GM21447 (cell line): ENCODE data around the gene PTER.
A peak's percentile ranks its signal among the peaks of the same experiment; 100 is the strongest.

Experiments
- ATAC-seq: cut with Tn5 transposase; IDR thresholded peaks from one replicate; pipeline ENCODE4 v1.9.1; 2021; ENCODE audit not compliant: unreplicated experiment

The PTER gene

DNA sequence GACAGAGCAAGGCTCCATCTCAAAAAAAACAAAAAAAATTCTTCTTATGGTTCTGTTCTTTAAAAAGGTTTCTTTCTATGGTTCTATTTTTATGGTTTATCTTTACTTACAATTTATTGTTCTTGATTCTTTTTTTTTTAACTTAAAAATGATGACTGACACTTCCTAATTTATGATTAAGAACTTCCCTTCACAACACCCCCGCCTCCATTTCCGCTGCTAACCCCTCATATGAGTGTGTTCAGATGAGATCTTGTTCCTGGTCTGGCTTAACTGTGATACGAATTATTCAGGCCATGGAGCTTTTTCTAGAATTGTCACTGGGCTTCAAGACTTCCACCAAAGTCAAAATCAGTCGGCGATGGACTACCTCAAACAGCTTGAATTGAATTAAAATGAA is 33.9 kb downstream of the PTER start:
- no peak for ATAC-seq

DNA sequence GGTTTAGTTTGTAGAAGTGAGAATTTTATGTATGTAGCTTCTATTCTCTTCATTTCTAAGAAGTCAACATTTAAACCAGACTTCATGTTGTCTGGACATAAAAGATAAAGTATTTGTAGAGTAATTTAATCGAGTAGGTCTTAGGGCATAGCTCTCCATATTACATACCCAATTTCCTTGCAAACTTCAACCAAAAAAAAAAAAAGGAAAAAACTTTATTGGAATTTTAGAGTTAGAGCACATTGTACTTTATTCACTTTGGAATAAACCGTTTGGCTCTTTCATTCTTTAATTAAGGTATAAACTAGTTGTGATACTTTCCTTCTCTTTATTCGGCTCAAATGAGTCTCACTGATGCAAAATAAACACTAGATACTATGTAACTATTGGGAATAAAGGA is 36.0 kb downstream of the PTER start:
- ATAC-seq = no peak

DNA sequence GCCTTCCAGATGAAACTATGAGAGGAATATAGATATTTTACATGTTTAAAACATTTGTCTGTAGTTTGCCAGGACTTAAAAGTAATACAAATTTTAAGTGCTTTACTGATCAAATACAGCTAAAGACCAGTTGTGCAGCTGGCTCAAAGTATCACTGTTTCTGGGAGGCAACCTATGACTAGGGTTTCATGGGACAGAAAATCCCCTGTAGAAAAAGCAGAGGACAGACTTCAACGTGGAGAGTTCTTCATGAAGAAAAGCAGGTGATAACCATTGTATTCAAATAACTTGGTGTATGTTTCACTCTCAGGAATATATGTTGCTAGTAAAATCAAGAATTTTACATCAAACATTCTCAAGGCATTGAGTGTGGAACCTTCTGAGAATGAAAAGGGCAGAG is 40.9 kb downstream of the PTER start:
- no peak for ATAC-seq

DNA sequence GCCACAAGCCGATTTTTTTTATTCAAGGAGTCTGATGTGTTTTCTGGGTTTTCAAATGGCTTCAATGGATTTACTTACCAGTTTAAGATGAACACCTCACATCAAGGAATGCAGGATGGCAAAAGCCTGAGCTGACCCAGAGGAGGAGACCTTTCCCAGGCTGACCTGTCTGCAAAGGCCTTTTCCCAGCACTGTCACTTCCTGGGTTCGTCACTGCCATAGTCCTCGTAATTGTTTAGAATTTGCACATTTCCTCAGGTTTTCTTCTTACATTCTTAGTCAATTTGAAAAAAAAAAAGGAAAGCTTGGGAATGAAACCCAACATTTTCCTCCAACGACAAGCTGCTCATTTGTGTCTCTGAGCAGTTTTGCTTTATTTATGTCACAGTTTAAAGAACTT is 42.0 kb downstream of the PTER start:
- ATAC-seq = no peak

DNA sequence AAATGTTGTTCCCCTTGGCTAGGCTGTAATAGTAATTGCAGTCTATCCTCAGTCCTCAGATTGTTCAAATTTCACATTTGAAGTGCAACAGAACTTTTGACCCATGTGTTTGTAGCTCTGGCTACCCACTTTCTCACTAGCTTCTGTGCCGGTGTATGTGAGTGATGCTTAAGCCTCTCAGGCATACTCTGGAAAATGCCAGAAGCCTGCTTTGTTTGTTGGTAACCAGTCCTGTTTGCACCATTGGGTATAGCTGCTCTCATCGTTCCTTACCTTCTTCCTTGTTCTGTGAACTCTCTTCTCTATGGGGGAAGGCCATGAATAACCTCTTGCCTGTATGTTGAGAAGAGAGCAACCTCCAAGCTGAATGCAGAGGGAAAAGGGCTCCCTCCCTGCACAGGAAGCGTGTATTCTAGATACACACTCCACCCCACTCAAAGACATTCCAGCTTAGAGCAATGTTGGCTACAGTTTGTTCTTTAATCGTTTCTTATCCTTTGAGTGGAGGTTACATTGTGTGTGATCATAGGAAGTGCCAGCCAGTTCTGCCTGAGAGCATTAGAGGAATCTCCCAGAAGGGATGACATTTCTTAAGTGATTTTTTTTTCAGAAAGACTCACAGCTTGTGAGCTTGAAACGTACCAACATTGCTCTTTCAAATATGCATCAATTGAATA is 44.4 kb downstream of the PTER start:
- no peak for ATAC-seq

DNA sequence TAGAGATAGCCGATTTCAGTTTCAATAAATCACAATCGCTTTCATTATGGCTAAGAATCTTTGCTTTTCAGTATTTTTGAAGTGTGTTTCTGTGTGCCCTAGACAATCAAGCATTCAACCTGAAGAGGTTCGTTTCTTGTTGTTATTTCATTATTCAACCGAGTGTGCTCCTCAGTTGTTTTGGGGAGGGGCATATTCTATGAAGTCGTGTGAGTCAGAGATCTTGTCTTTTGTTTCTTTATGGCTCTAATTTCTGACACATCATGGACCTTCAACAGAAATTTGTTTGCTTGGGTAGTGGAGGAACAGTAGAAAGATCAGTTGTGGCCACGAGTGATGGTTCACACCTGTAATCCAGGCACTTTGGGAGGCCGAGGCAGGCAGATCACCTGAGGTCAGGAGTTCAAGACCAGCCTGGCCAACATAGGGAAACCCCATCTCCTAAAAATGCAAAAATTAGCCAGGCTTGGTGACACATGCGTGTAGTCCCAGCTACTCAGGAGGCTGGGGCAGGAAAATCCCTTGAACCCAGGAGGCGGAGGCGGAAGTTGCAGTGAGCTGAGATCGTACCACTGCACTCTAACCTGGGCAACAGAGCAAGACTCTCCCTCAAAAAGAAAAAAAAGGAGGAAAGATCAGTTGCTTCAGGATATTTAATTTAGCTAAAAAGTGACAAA is 46.6 kb downstream of the PTER start:
- ATAC-seq = no peak

DNA sequence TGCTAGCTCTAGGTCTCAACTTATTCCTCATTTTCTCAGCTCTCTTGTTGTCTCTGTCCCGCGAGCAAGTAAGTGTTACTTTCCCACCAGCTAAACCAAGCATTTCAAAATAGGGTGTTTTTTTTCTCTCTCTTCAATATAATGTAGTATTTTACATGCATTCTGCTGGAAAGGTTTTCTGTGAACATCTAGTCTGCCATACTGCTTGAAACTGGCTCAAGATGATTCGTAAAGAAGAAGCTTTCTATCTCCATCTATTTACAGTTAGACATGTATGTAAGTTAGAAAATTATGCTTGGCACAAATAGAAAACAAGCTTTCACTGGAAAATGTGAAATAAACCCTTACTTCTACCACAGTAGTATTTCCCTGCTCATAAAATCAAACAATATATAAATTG is 53.7 kb downstream of the PTER start:
- ATAC-seq = no peak

DNA sequence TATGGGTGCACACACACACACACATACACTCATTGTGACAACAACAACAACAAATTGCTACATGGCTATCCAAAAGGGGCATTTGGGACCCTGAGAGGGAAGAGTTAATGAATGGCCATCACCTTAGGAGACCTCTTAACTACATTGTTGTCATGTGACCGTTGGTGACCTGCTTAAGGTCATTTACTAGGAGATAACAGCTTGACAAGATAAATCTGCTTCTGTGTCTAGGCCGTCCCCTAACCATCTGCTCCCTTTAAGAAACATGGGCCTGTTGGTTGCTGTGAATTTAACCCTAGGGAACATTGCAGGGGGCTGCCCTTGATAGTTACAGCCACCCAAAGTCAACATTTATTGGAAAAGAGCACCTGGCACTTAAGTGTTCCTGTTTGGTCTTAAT is 55.1 kb downstream of the PTER start:
- no peak for ATAC-seq

DNA sequence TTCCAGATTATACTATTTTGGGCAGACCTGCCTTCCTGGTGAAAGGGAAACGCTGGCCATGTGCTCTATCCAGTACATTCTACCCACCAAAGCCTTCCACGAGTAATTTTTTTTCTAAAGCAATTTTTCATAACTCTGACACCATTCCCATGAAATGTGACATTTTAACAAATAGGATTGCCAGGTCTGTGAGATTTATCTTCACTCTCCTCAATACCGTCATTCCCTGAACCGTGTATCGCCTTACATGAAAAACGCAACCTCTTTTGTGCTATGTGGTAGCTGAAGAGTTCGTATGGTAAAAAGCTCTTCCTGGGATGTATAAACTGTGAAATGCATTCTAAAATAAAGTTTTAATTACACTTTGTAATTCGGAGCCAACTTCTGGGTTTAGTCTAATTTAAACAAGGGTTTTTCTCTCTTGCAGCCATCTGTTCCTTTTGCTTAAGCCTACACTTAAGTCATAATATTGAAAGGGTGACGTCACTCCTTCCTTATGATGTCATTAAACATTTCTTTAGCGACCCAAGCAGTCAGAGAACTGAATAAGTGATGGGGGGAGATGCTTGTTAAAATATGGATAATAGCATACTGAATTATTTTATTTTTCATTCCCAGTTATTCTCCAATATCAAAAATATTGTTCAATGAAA is 57.2 kb downstream of the PTER start:
- no peak for ATAC-seq

DNA sequence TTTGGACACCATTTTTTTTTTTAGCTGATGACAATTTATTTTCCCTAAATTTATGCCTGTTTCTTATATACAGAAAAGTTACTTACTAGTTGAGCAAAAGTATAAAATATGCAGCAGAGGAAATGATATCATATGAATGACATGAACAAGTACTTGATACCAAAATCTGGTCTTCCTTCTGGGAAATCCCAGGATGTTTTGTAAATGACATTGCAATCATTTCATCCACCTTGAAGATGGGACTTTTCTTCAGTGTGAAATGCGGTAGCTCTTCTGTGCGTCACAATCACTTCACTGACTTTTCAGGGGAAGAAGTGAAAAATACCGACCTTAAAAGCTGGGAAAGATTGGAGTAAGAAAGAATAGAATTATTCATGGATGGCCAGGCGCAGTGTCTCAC is 61.1 kb downstream of the PTER start:
- ATAC-seq = no peak

DNA sequence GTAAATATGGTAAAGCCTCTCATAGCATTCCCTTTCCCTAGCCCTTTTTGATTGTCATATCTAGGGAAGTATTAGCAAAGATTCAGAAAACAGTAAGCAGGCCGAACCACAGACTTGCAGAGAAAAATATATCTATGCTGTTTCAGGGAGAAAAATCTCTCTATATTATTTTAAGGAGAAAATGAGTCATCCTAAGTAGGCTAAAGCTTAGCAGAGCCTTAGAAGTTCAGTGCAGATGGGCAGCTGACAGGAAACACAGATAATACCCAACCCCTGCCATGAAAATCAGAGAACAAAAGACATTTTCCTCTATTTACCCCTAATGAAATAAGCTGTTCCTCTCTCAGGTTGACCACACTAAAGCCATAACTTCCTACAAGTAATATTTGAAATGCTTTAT is 68.4 kb downstream of the PTER start:
- no peak for ATAC-seq

DNA sequence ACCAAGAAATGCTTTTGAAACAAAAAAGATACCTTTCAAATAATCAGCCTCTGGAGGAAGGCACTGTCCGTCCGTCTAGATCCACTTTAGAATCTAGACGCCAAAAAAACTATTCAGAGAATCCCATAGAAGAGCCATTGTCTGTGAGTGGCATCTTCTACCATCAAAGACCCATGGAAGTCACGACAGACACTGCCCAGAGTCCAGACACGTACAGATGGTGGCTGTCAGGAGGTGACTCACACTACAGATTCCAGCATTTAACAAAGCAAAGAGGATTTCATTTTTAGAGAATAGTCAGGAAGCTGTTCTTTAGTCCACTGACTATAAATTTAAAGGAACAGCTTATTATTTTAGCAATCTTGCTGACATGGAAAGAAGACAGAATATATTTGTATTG is 73.2 kb downstream of the PTER start:
- no peak for ATAC-seq

DNA sequence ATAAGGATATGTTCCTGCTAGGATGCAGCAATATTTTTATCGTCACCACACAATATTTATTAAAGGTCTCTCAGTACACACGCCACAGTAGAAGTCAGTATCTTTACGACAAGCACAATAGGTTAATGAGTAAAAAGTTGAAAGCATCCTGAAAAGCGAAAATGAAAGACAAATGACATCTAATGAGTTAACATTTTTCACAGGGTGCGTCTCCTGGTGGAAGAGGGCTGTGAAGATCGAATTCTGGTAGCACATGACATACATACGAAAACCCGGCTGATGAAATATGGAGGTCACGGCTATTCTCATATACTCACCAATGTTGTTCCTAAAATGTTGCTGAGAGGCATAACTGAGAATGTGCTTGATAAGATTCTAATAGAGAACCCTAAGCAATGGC is 74.0 kb downstream of the PTER start:
- no peak for ATAC-seq

DNA sequence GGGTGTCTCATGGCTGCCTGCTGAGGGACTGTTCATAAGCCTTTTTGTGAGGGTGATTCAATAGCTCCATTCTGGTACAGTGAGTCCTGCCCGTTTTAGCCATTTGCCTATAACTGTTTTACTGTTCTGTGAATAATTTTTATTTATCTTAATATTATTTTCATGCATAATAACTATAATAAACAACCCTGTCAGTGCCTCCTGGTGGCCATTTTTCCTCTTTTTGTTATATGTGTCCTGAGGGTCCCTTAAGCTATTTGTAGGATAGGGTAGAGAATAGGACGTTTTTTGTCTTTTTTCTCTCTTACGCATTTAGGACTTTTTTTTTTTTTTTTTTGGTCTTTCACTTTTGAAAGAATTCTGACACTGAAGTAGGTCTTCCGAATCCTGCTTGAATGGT is 82.0 kb downstream of the PTER start:
- ATAC-seq = no peak

DNA sequence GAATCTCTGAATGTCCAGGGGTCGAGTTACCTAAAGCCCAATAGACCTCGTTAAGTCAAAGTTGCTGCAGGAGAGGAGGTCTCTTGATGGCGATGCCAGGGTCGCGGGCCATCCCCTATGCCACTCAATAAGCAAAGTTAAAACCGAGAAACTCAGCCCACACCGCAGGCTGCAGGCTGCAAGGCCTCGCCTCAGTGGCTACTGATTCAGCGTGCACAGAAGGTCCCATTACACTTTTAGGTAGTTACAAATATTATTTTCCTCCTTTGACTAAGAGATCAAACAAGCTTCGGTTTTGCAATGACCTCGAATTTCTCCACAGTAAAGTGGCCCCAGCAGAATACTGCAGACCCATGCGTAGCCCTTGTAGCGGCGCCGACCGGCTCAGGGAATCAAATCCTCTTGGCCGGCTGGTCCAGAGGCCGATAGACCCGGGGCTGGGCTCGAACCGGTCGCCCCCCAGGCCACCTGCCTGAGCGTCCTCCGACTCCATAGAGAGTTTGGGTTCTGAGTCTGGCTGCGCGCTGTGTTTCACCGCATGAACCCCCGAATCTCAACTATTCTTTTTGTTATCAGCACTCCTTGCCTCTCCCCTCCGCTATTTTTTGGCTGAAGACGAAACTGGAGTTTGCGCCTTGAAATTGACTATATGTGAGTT is 82.6 kb downstream of the PTER start:
- no peak for ATAC-seq

DNA sequence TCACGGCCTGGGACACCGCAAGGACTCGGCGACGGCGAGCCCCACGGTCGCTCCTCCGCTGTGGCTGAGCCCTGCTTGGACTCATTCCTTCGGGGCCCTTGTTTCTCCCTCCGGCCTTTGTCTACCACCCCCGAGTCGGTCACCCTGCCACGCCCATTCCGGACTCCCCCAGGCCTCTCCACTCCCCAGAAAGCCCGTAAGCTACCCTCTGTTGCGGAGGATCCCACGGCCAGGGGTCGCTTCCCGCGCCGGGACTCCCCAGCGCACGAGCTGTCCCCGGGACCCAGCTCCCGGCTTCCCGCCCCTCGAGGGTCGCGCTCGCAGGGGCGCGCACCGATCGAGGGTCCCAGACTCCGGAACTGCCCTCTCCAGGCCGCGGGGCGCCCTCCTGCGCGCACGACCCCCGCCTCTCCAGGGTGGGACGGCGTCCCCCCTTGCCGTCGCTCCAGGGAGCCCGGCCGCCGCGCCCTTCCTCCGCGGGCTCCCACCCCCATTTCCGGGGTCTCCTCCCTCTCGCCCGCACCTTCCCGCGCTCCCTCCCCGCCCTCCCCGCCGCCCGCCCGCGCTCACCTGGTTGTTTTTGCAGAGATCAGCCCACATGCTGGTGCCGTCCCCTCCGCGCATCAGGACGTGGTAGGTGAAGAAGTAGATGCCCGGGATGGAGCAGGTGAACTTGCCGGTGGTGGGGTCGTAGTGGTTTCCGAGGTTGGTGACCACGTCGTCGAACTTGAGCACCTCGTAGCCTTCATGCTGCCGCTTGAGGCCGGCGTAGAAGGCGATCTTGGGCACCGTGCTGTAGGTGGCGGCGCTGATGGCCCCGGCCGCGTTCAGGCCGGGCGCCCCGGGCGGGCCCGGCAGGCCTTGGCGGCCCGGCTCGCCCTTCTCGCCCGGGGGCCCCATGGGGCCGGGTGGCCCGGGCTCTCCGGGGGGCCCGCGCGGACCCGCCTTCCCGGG is 83.4 kb downstream of the PTER start:
- ATAC-seq = peak; percentile 35

DNA sequence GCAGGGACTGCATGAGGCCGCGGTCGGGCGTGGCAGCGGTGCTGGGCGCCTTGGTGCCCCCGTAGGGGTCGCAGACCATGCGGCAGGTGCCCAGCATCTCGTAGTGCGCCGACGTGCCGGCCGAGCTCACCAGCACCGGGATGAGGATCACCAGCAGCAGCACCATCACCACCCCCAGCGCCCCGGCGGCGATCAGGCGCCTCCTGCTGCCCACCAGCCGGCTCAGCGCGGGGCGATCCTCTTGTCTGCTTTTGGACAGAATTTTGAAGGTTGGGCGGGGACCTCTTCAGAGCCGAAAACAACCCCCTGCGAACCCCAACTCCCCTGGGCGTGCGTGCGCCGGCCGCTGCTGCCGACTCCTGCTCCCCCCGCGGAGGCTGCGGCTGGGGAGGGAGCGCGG is 84.1 kb downstream of the PTER start:
- ATAC-seq = peak; percentile 62

DNA sequence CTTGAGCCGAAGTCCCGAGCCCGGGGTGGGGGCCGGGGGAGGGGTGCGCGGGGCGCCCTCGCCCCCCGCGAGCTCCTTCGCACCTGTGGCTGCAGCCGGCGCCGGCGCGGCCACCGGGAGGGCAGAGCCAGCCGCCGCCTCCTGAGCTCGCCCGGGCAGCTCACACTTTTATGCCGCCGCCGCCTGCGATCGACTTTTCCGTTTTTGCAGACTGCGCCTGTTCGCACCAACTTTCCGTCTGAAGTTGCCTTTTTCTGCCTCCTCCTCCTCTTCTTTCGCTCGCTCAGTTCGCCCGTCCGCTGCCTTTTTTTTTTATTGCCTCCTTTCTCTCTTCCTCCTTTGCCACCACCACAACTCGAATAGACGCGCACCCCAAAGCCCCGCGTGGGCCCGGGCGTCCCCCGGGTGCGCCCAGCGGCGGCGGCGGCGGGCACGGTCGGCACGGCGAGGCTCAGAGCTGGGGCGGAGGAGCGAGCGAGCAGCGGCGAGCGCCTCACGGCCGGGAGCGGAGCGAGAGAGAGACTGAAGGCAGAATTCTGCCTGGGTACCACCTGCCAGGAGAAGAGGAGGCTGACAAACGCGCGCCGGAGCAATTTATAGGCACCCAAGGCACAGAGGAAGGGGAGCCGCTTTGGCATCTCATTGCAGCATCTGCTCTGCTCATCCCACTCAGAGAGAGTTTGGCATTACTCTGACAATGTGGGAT is 84.7 kb downstream of the PTER start, which contains the start of gene C1QL3:
Gene C1QL3 (minus strand): TSS at position 569 of the 706 bp plus-strand sequence. CDS start 814 bp downstream, outside the sequence.
- ATAC-seq = peak; percentile 39

DNA sequence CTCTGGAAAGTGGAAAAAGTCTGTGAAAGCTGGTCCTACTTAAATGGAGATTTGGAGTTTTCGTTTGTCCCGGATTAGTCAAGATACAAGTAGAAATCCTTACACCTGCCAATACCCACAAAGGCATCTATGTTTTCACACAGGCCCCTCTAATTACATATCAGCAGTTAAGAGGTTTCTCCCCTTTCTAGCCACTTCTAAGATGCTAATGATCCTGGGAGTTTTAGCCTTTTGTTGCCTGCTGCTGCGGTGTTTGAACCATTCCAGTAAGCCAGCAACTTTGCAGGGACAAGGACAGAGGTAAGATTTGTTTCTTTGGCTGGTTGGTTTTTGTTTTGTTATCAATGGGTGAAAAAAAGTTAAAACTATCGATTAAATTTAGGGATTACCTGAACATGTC is 90.6 kb downstream of the PTER start:
- no peak for ATAC-seq

DNA sequence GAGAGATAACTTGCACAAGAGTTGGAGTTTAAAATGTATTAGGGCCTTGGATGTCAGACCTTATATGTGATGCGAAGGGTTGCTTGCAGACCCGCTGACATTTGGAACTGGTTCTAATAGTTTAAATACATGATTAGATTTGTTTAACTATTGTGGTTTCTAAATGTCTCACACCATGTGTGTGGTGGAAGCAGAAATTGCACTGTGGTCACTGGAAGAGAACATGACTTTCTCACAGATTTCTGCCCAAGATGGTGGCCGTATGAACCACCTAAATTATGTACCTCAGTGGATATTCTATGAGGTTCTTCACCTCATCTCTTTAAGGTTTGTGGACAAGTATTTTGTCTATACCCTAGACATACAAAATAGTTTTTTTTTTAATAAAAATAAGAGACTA is 93.0 kb downstream of the PTER start:
- no peak for ATAC-seq
